MV-4-11 (cell line): Measurements from ENCODE around the gene LAIR2.
"Not testable (repeated sequence)": the region's sequence is repeated elsewhere in the genome, so short reads cannot be mapped to it uniquely, and the experiment has no call there.

ENCODE experiments used
- DNase-seq: peaks from one replicate; lab custom pipeline; 2025; lab: John Stamatoyannopoulos, UW

Gene LAIR2

GRCh38 chr19:54493967-54494585 is 8.6 kb upstream of the LAIR2 start:
- no peak for DNase-seq

GRCh38 chr19:54495284-54495683 is 7.3 kb upstream of the LAIR2 start:
- DNase-seq, result not testable (repeated sequence)

GRCh38 chr19:54497747-54498450 is 4.7 kb upstream of the LAIR2 start:
- DNase-seq, result peak; percentile 22

- DNase-seq, result not testable (repeated sequence)
Measured at GRCh38 chr19:54498451-54498772, 4.2 kb upstream of the LAIR2 start.

- DNase-seq, result not testable (repeated sequence)
Measured at GRCh38 chr19:54505542-54505941, 2.9 kb downstream of the LAIR2 start.

- DNase-seq, result no peak
Measured at GRCh38 chr19:54506079-54506478, 3.4 kb downstream of the LAIR2 start.

- DNase-seq, result not testable (repeated sequence)
Measured at GRCh38 chr19:54507038-54507717, 4.5 kb downstream of the LAIR2 start.

- DNase-seq, result no peak
Measured at GRCh38 chr19:54507824-54508223, 5.2 kb downstream of the LAIR2 start.

- not testable (repeated sequence) for DNase-seq
Measured at GRCh38 chr19:54508487-54508886, 5.9 kb downstream of the LAIR2 start.

- not testable (repeated sequence) for DNase-seq
Measured at GRCh38 chr19:54509200-54509940, 6.7 kb downstream of the LAIR2 start.

- no peak for DNase-seq
Measured at GRCh38 chr19:54515156-54515555, 12.5 kb downstream of the LAIR2 start.

GRCh38 chr19:54517483-54517882 is 14.9 kb downstream of the LAIR2 start:
- DNase-seq, result peak; percentile 84

- DNase-seq, result no peak
Measured at GRCh38 chr19:54518844-54519243, 16.2 kb downstream of the LAIR2 start.

- peak; percentile 49 for DNase-seq
Measured at GRCh38 chr19:54521022-54521859, 18.6 kb downstream of the LAIR2 start.

- no peak for DNase-seq
Measured at GRCh38 chr19:54521860-54522513, 19.4 kb downstream of the LAIR2 start.

- DNase-seq, result peak; percentile 88
Measured at GRCh38 chr19:54523403-54523802, 20.8 kb downstream of the LAIR2 start.

- no peak for DNase-seq
Measured at GRCh38 chr19:54525636-54526035, 23.0 kb downstream of the LAIR2 start.

GRCh38 chr19:54526972-54527371 is 24.3 kb downstream of the LAIR2 start:
- DNase-seq, result no peak

- no peak for DNase-seq
Measured at GRCh38 chr19:54530866-54531265, 28.2 kb downstream of the LAIR2 start.

GRCh38 chr19:54532528-54532927 is 29.9 kb downstream of the LAIR2 start:
- peak; percentile 91 for DNase-seq

GRCh38 chr19:54533476-54533875 is 30.8 kb downstream of the LAIR2 start:
- no peak for DNase-seq
